Lung microvascular endothelial cell (primary cell): Measurements from ENCODE around the gene FAM241A. TPM values are rescaled to one million over a fixed set of nuclear protein-coding genes. Genes with fewer than 3 reads are reported as not detected.
"Not testable (repeated sequence)": the region's sequence is repeated elsewhere in the genome, so short reads cannot be mapped to it uniquely, and the experiment has no call there.

Experiments
- DNase-seq, 2 donors: peaks; one replicate each; pipeline versions ENCODE4 v3.0.0 to v3.0.0-alpha.2; 2010; ENCODE audit warnings: low read depth in 2 of 2
- total RNA-seq: library from RNA; depleted of rRNA; stranded (reverse); fragments of >200 nt; gene quantifications from 2 replicates; pipeline ENCODE4 v1.2.1, GENCODE V29; 2014

FAM241A gene
- total RNA-seq, 1 donor from 2014 or later = 8.1 TPM

GRCh38 chr4:112136551-112136950, 8.7 kb upstream of the FAM241A start:
- no peak for DNase-seq

- no peak for DNase-seq
Measured at GRCh38 chr4:112138538-112138937, 6.7 kb upstream of the FAM241A start.

GRCh38 chr4:112140536-112140935, 4.7 kb upstream of the FAM241A start:
- DNase-seq = no peak

- DNase-seq = peak in 1 of 2 donors; percentile 56
Measured at GRCh38 chr4:112141366-112142138, 3.7 kb upstream of the FAM241A start.

- DNase-seq = peak in 1 of 2 donors; percentile 28
Measured at GRCh38 chr4:112142182-112142581, 3.1 kb upstream of the FAM241A start.

- DNase-seq = no peak
Measured at GRCh38 chr4:112143781-112144180, 1.5 kb upstream of the FAM241A start.

GRCh38 chr4:112144546-112145325, 518 bp upstream of the FAM241A start:
- DNase-seq = no peak

- DNase-seq = peak; percentile 29 to 60
Measured at GRCh38 chr4:112145790-112146501, 692 bp downstream of the FAM241A start.

GRCh38 chr4:112146502-112146813, 1.2 kb downstream of the FAM241A start:
- DNase-seq = peak in 1 of 2 donors; percentile 37

GRCh38 chr4:112147697-112148096, 2.4 kb downstream of the FAM241A start:
- peak; percentile 50 to 78 for DNase-seq

GRCh38 chr4:112150920-112151319, 5.7 kb downstream of the FAM241A start:
- no peak for DNase-seq

- no peak for DNase-seq
Measured at GRCh38 chr4:112152521-112152920, 7.3 kb downstream of the FAM241A start.

- DNase-seq = peak in 1 of 2 donors; percentile 51
Measured at GRCh38 chr4:112153211-112153791, 8.0 kb downstream of the FAM241A start.

GRCh38 chr4:112156112-112156511, 10.9 kb downstream of the FAM241A start:
- no peak for DNase-seq

- DNase-seq = no peak
Measured at GRCh38 chr4:112156553-112156952, 11.3 kb downstream of the FAM241A start.

GRCh38 chr4:112163706-112164105, 18.5 kb downstream of the FAM241A start:
- DNase-seq = not testable (repeated sequence)

GRCh38 chr4:112167794-112168193, 22.5 kb downstream of the FAM241A start:
- DNase-seq = peak in 1 of 2 donors; percentile 30

- no peak for DNase-seq
Measured at GRCh38 chr4:112168719-112169500, 23.7 kb downstream of the FAM241A start.

- DNase-seq = peak; percentile 86 to 92
Measured at GRCh38 chr4:112170451-112170993, 25.3 kb downstream of the FAM241A start.

GRCh38 chr4:112171051-112171763, 26.0 kb downstream of the FAM241A start:
- DNase-seq = not testable (repeated sequence)
